CD4-positive, alpha-beta T cell treated with Interleukin-6 for 4 hours (primary cell): Measurements from ENCODE around the gene DDA1.
"Not testable (repeated sequence)": the region's sequence is repeated elsewhere in the genome, so short reads cannot be mapped to it uniquely, and the experiment has no call there.

ENCODE experiments used
- DNase-seq: peaks from one replicate; pipeline ENCODE4 v3.0.0-alpha.2; 2020; ENCODE audit warnings: mixed read lengths

DDA1 gene

GRCh38 chr19:17289489-17289888, 19.9 kb upstream of the DDA1 start:
- DNase-seq: peak; percentile 39

GRCh38 chr19:17292301-17293074, 16.9 kb upstream of the DDA1 start:
- peak; percentile 80 for DNase-seq

GRCh38 chr19:17293605-17294004, 15.8 kb upstream of the DDA1 start:
- no peak for DNase-seq

GRCh38 chr19:17294051-17294891, 15.1 kb upstream of the DDA1 start:
- DNase-seq: peak; percentile 45

- not testable (repeated sequence) for DNase-seq
Observed at GRCh38 chr19:17295551-17295950, 13.8 kb upstream of the DDA1 start.

GRCh38 chr19:17296273-17296672, 13.1 kb upstream of the DDA1 start:
- no peak for DNase-seq

- no peak for DNase-seq
Observed at GRCh38 chr19:17296976-17297375, 12.4 kb upstream of the DDA1 start.

- no peak for DNase-seq
Observed at GRCh38 chr19:17300992-17301619, 8.3 kb upstream of the DDA1 start.

- DNase-seq: peak; percentile 16
Observed at GRCh38 chr19:17302391-17303166, 6.8 kb upstream of the DDA1 start.

GRCh38 chr19:17303167-17303939, 6.0 kb upstream of the DDA1 start, which contains the start of gene ABHD8:
Gene ABHD8 (minus strand): TSS chr19:17303425. CDS start chr19:17301616, 1,809 bp downstream.
- DNase-seq: peak; percentile 95

GRCh38 chr19:17303940-17304267, 5.5 kb upstream of the DDA1 start:
- DNase-seq: no peak

GRCh38 chr19:17304386-17305215, 4.8 kb upstream of the DDA1 start:
- no peak for DNase-seq

- DNase-seq: no peak
Observed at GRCh38 chr19:17305216-17305516, 4.2 kb upstream of the DDA1 start.

- peak; percentile 97 for DNase-seq
Observed at GRCh38 chr19:17305517-17306284, 3.7 kb upstream of the DDA1 start, which contains the start of gene MRPL34. Gene MRPL34 (plus strand): TSS chr19:17305872. CDS start chr19:17305893, 21 bp downstream.

- DNase-seq: no peak
Observed at GRCh38 chr19:17306285-17306714, 3.1 kb upstream of the DDA1 start.

GRCh38 chr19:17307876-17308377, 1.4 kb upstream of the DDA1 start:
- no peak for DNase-seq

GRCh38 chr19:17309965-17310461, 650 bp downstream of the DDA1 start:
- DNase-seq: no peak

GRCh38 chr19:17311455-17312188, 2.3 kb downstream of the DDA1 start:
- no peak for DNase-seq
